Esophagus squamous epithelium (tissue), 4 donors: ENCODE measurements around the gene FYCO1.

Experiments
- CTCF ChIP-seq, 6 experiments: fragments of 450-650 bp in 4 of 6; fragments of 200-600 bp in 2 of 6; sonication (generic) in 2 of 6; IDR thresholded peaks; one replicate each; pipeline ENCODE4 v1.5.1; 2016 to 2019; ENCODE audit warnings: antibody characterized with exemption in 6 of 6, mild to moderate bottlenecking in 4 of 6, moderate library complexity in 4 of 6
- POLR2A ChIP-seq, 4 donors: fragments of 450-650 bp; IDR thresholded peaks; one replicate each; pipeline ENCODE4 v1.6.1; 2017; ENCODE audit warnings: antibody characterized with exemption in 4 of 4, mild to moderate bottlenecking in 4 of 4, moderate library complexity in 3 of 4

- TF ChIP-seq CTCF (IDR thresholded peaks at IDR 0.05) (no peak), POLR2A (IDR thresholded peaks at IDR 0.05) (no peak)
Observed at GRCh38 chr3:45951946-45952345, 43.7 kb downstream of the FYCO1 start.
